SK-N-DZ (cell line): ENCODE data around the gene HOXB3.

Experiments used
- DNase-seq: peaks from one replicate; pipeline ENCODE4 v3.0.0-alpha.2; 2015; ENCODE audit warnings: low spot score

Gene HOXB3

GRCh38 chr17:48600244-48601098 is 10.4 kb upstream of the HOXB3 start:
- no peak for DNase-seq

DNA sequence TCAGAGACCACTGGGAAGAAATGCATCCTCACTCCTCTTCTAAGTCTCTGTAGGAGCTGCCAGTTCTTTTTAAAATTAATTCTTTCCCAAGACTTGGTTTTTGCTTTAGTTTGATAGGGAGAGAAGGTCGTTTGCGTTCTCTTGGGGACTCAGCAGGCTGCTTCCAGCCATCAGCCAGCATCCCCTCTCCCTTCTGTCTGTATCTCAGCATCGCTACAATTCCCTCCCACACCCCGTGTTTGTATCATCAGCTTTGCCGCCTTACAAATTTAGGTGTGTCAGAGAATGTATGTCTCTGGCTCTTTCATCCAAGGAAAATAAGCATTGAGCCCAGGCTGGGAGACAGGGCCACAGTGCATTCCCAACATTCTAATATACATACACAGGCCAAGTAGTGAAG is 9.3 kb upstream of the HOXB3 start:
- no peak for DNase-seq

GRCh38 chr17:48598736-48599135 is 8.7 kb upstream of the HOXB3 start:
- DNase-seq = no peak

DNA sequence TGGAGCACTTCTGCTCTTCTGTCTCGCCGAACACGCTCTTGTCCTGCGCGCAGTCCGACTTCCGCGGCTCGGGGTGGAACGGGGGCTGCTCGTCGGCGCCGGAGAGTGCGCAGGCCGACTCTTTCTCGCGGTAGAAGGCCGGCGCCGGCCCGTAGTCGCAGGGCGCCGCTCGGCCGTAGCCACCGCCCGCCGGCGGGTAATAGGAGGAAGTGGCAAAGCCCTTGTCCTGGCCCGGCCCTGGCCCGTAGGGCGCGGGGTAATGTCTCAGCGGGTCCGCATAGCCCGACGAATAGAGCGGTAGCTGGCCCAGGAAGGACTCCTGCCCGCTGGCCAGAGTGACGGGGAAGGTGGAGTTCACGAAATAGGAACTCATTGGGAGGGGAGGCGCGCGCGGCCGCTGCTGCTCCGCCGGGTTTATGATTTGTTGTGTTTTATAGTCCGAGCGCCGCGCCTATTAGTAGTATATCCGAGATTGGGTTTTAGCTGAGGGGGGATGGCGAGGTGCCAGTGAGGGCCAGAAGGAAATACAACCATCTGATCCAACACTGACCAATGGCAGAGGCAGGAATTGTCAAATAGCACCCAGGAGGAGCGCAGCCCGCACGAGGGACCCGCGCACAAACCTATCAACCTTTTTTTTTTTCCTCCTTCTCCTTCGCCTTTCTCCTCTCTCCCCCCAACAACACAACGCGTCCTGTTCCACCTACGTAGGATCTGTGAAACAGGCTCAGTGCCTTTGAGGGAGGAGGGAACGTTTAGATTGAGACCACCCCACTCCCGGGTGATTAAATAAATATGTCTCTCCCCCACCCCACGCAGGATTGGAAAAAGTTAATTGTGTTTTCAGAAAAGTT is 8.0 kb upstream of the HOXB3 start:
- no peak for DNase-seq

DNA sequence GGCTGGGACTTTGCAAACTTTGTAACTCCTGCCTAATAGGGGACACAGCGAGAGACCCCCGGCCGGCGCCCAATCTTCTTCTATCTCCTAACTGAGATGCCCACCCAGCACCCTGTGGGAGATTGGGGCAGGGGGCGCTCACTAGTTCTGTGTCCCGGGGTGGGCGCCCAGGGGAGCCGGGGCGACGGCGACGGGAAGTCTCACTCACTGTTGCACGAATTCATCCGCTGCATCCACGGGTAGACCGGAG is 7.4 kb upstream of the HOXB3 start:
- DNase-seq = no peak

- no peak for DNase-seq
Measured at GRCh38 chr17:48596735-48597527, 6.9 kb upstream of the HOXB3 start.

- DNase-seq = no peak
Measured at GRCh38 chr17:48596000-48596734, 6.1 kb upstream of the HOXB3 start.

- DNase-seq = no peak
Measured at GRCh38 chr17:48595278-48595999, 5.4 kb upstream of the HOXB3 start.

DNA sequence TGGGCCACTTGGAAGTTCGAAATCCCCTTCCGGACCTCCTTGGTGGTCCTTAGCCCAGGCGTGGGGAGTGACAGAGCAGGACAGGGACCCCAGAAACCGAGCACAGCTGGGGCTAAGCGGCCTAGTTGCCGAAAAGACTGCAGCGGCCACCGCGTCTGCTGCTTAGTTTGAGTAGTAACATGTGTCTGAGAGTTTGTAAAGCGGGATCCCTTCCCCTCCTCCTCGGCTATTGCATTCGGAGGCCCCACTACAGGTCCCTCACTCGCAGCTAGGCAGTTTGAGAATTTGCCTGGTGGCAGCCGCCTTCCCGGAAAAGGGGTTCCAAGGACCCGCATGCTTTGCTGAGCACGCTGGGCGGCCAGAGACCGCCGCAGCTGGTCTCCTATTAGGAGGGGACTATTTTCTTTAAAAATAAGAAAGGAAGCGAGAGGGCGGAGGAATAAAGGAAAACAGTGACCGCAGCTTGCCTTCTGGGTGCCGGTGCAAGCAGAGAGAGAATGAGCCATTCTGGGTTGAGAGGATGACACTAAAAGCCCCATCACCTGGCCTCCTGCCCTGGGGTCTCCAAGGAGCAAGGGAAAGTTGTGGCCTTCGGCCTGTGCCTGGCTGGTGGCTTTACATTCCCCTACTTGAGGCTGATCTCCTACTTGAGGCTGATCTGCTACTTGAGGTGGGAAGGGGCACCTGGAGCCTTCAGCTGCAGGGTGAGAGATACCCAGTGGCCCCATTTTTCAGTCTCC is 4.7 kb upstream of the HOXB3 start:
- DNase-seq = no peak

GRCh38 chr17:48593840-48594537 is 3.9 kb upstream of the HOXB3 start:
- peak; percentile 51 for DNase-seq

- no peak for DNase-seq
Measured at GRCh38 chr17:48593126-48593829, 3.2 kb upstream of the HOXB3 start, which contains the start of gene HOXB5. HOXB5 (minus strand) TSS chr17:48593779; CDS start chr17:48593682, 97 bp downstream.

GRCh38 chr17:48592577-48592976 is 2.5 kb upstream of the HOXB3 start:
- no peak for DNase-seq

GRCh38 chr17:48592057-48592514 is 2.0 kb upstream of the HOXB3 start:
- DNase-seq = no peak

- DNase-seq = no peak
Measured at GRCh38 chr17:48591255-48592056, 1.4 kb upstream of the HOXB3 start.

DNA sequence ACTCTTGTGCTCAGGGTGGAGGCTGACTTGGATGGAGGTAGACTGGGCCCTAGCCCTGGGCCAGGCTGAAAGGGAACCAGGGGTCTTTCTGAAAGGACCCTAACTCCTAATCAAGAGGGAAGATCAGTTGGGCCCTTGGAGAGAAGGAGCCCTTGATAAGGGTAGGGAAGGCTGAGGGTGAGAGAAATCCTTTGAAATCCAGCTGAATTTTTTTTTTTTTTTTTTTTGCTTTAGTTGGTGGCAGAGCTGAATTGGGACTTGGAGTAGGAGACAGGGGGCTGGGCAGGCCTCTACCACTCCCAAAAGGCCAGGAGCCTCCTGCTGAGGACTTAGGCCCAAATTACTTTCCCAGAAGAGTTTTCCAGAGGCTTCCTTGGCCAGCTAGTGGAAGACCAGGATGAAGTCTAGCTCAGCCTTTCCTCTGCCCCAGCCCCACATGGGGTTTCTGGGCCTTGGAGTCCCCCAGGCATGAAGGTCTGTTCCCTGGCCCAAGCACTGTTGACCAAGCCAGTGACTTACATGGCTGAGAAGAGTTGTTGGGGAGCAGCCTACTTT is 643 bp upstream of the HOXB3 start:
- DNase-seq = no peak

DNA sequence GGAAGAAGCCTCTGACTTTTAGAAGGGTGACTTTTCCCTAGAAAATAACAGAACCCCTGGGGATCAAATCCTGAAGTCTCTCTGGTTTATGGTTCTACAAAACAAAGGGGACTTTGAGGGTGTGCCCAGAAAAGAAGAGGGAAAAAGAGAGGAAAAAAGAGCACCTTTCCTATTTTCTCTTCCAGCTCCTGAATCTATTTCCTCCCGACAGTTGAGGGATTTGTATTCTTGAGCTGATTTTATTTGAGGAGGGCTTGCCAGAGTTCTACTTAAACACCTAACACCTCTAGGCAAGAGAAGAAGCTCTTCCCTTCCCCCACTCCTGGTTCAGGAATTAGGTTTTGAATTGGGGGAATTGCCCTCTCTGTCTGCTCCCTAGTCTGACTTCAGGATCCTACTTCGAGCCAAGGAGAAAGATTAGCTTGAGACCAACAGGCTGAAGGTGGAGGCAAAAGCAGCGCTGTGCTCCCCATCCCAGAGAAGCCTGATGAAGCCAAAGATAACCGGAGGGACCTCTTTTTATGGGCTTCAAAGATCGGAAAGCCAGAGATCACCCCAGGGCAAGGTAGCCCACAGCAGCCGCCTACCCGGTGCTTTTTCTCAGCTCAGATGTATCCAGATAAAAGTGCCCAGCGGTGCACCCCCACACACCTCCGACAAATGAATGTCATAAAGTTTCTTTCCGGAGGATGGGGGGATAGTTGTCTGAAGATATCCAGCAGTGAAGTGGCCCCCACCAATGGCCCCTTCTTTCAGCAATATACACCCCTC is 796 bp downstream of the HOXB3 start:
- no peak for DNase-seq

DNA sequence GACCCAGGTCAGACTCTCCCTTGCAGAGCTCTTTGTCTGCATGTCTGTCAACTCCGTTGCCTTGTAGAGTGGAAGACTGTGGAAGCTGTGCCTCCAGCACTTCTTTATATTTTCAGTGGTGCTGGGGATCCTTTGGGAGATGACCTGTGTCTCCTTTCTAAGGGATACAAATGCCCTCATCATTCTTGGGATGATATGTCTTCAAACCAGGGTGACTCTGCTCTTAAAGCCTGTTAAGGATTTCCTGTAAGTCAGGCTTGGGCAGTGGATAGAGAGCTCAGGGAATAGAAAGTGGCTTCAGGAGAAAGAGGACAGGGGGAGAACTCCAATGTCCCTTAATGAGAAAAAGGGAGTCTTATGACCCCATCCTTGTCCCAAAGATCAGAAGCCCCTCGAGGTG is 1.5 kb downstream of the HOXB3 start:
- no peak for DNase-seq
